HG02981 (cell line): Measurements from ENCODE around the gene MEG3.

Experiments
- ATAC-seq: cut with Tn5 transposase; IDR thresholded peaks from one replicate; pipeline ENCODE4 v1.9.1; 2021; ENCODE audit warnings: mild to moderate bottlenecking, moderate library complexity; ENCODE audit not compliant: unreplicated experiment

Gene MEG3

GRCh38 chr14:100828031-100828769 lies 2.3 kb downstream of the MEG3 start:
- ATAC-seq: no peak

DNA sequence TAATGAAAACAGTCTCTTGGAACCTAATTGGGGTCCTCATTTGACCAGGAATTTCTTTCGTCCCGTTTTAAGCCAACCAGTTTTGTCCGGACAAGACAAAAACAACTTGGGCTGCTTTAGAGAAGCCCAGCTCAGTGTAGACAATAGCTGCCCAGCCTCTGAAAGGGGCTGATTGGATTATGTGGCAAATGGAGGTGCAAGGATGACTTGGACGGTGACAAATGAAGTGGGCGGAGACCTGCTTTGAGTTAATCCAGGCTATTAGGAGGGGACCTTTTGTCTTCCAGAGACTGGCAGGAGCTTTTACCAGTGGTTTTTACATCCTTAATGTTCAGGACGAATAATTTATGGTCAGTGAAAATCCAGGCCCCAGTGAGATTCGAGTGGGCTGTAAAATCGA lies 4.8 kb downstream of the MEG3 start:
- no peak for ATAC-seq

- no peak for ATAC-seq
Measured at GRCh38 chr14:100832311-100832960, 6.5 kb downstream of the MEG3 start.

DNA sequence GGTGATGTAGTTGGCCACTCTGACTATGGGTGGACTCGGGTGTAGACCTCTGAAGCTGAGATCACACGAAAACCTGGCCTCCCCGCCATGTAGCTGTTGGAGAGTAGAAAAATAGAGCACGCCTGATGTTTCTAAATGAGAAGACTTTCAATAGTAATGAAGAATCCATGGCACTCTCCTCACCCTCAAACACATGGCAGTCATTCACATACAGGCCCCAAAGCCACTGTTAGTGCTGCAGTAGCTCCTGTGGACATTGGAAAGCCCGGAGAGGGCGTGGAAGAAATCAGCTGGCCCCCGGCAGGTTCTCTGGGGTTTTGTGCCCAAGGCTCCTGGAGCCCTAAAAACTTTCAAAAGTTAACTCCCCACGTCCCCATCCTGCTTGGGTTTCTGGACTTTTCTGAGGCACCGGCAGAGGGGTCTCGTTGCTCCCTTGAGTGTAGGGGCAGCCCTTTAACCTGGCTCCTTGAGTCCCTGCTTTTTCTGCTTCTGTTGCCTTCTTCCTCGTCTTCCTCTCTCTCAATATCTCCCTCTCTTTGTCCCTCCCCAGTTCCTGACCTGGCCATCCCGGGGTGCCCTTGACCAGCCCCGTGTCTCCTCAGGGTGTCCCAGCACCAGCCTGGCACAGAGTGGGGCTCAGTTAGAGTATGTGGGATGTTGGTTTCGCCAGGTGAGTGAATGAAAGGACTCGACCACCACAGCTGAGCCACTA lies 8.3 kb downstream of the MEG3 start:
- no peak for ATAC-seq

- ATAC-seq: no peak
Measured at GRCh38 chr14:100834794-100835547, 9.1 kb downstream of the MEG3 start.

- no peak for ATAC-seq
Measured at GRCh38 chr14:100835548-100836310, 9.8 kb downstream of the MEG3 start.

- no peak for ATAC-seq
Measured at GRCh38 chr14:100836311-100836805, 10.4 kb downstream of the MEG3 start.

DNA sequence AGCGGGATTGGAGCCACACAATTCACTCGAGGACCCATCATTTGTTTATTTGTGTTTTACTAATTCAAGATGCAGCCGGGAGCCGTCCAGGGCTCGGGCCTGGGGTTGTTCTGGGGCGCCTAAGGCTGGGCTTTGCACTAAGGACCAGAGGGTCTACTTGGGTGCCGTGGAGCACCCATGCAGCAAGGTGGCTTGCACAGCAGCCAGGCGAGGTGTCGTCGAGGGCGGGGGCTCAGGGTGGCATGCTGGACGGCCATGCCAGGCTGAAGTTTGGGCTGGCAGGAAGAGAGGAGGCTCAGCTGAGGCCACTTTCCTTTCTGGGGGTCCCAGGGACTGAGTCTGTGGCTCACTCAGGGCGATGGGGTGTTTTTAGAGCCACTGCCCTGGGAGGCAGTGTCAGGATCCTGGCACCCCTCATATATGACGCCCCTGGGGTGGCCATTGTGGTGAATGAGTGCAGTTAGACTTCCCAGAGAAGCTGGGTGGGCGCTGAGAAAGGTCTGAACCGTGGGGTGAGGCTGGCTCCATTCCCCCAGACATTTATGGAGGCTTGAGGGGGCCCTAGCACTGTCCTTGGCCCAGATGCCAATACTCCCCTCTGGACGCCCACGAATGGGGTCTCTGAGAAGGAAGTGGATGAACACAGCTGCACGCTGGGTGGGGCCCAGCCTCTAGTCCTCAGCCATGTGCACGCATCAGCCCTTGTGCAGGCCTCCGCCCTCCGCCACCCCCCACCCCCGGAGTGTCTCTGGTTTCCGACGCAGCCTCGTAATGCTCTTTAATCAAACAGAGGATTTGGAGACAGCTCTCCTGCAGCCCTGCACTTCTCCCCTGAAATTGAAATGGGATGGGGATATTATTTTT lies 11.3 kb downstream of the MEG3 start:
- ATAC-seq: no peak

DNA sequence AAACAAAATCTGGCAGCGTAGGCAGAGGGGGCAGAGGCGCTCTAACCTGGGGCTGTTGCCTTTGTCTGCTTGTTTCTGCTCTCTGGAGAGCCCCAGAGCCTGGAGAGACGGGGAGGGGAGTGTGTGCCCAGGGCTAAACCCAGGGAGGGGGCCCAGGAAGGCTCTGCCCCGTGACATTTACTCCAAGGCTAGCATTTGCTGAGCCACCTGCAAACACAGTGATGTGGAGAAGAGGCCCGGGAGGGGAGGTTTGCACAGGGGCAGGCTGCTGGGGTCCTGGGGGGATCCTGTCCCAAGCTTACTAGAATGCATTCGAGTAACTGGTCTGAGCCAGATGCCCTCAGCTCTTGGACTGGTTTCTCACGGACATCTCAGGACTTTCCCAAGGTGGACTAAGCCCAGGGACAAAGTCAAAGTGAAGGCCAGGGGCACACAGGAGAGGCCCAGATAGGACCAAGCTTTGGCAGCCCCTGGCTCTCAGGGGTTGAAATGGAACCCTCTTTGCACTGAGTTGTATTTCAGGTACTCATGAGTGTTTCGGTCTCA lies 12.0 kb downstream of the MEG3 start:
- ATAC-seq: no peak

GRCh38 chr14:100838493-100839314 lies 12.8 kb downstream of the MEG3 start:
- no peak for ATAC-seq

DNA sequence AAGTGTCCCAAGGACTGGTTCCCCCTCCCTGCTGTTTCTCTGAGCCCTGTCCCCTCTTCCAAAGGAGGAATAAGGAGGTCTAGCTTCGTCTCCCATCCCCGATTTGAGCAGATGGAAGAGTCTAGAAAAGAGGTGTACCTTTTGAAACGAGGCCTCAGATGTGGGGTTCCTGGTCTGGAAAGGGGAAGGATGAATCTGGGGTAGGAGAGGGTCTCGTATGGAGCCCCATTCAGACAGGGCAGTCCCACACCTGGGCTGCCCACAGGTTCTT lies 13.3 kb downstream of the MEG3 start:
- ATAC-seq: no peak

GRCh38 chr14:100839681-100840111 lies 13.8 kb downstream of the MEG3 start:
- no peak for ATAC-seq

GRCh38 chr14:100840286-100841065 lies 14.6 kb downstream of the MEG3 start:
- no peak for ATAC-seq

- ATAC-seq: no peak
Measured at GRCh38 chr14:100841066-100841760, 15.3 kb downstream of the MEG3 start.

GRCh38 chr14:100841761-100842403 lies 16.0 kb downstream of the MEG3 start:
- ATAC-seq: no peak

- ATAC-seq: no peak
Measured at GRCh38 chr14:100842799-100843198, 16.9 kb downstream of the MEG3 start.

DNA sequence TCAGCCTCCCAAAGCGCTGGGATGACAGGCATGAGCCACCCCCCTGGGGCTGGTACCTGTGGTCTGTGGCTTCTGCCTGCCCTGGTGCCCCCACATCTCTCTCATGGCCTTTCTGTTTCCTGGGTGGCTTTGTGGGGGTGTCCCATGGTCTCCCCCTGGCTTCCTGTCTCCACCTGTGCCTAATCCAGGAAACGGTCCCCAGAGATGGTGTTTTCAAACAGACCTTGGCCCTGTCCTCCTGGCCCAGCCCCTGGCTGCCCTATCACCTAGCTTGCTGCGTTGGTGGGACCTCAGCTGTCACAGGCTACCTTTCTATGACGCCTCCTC lies 18.1 kb downstream of the MEG3 start:
- ATAC-seq: no peak
